GM06990 (cell line): ENCODE measurements around the gene RHOH.
"Not testable (repeated sequence)": the region's sequence is repeated elsewhere in the genome, so short reads cannot be mapped to it uniquely, and the experiment has no call there.

ENCODE experiments used
- DNase-seq: peaks from one replicate; pipeline ENCODE4 v3.0.0-alpha.2; 2011; ENCODE audit not compliant: insufficient read length; ENCODE audit errors: extremely low read depth
- H3K27me3 ChIP-seq: replicated peaks from 2 replicates; pipeline ENCODE4 v1.6.0; 2011; ENCODE audit warnings: low read length; ENCODE audit not compliant: control insufficient read depth, insufficient read depth
- H3K36me3 ChIP-seq: 2 replicates; pipeline ENCODE4 v1.5.1; 2011; ENCODE audit warnings: low read length; ENCODE audit not compliant: control insufficient read depth, insufficient read depth
- H3K4me3 ChIP-seq: replicated peaks from 2 replicates; pipeline ENCODE4 v1.5.1; 2011; ENCODE audit warnings: low read depth, mild to moderate bottlenecking, control low read depth, low read length
- CTCF ChIP-seq: IDR thresholded peaks from 2 replicates; pipeline ENCODE4 v1.5.1; 2011; ENCODE audit warnings: low read length, control low read depth, mild to moderate bottlenecking, inconsistent platforms; ENCODE audit not compliant: insufficient read depth, poor library complexity, severe bottlenecking

The RHOH gene

GRCh38 chr4:40281913-40282312, 85.1 kb downstream of the RHOH start:
- DNase-seq = no peak
- Histone ChIP-seq H3K27me3 (no peaks in the 10 kb centered on the region), H3K4me3 (no peak overlapping the region), H3K36me3 (no peaks in the 10 kb centered on the region)
- no peak for TF ChIP-seq CTCF

GRCh38 chr4:40282857-40283256, 86.0 kb downstream of the RHOH start:
- not testable (repeated sequence) for H3K36me3 ChIP-seq, H3K4me3 ChIP-seq, DNase-seq, H3K27me3 ChIP-seq

- TF ChIP-seq CTCF = no peak
- Histone ChIP-seq H3K27me3 (no peaks in the 10 kb centered on the region), H3K4me3 (no peak overlapping the region), H3K36me3 (no peaks in the 10 kb centered on the region)
- no peak for DNase-seq
Observed at GRCh38 chr4:40283413-40283812, 86.6 kb downstream of the RHOH start.

GRCh38 chr4:40283968-40284367, 87.1 kb downstream of the RHOH start:
- H3K4me3 ChIP-seq = no peak overlapping the region
- H3K27me3 ChIP-seq = no peaks in the 10 kb centered on the region
- TF ChIP-seq CTCF = no peak
- no peaks in the 10 kb centered on the region for H3K36me3 ChIP-seq
- no peak for DNase-seq

DNA sequence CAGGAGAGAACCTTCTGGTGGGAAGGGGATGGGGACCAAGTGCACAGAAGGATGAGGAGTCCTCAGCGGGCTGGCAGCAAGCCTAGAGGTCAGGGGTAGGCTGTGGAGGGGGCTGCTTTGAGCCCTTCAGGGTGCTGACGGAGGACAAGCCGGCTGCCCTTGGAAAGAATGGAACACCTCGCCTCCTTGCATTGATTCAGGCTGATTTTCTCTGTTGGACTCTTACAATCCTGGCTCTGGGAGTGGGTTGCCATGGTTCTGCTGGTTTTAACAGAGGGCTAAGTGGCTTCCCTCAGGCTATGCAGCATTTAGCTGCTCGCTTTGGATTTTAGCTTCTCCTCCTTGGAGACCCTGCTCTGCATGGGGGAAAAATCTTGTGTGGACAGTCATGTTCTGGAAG, 88.9 kb downstream of the RHOH start:
- DNase-seq = no peak
- H3K27me3 ChIP-seq = no peaks in the 10 kb centered on the region
- no peak for TF ChIP-seq CTCF
- no peaks in the 10 kb centered on the region for H3K36me3 ChIP-seq
- no peak overlapping the region for H3K4me3 ChIP-seq

- TF ChIP-seq CTCF = no peak
- H3K27me3 ChIP-seq = no peaks in the 10 kb centered on the region
- DNase-seq = no peak
- no peaks in the 10 kb centered on the region for H3K36me3 ChIP-seq
- no peak overlapping the region for H3K4me3 ChIP-seq
Observed at GRCh38 chr4:40288566-40288965, 91.7 kb downstream of the RHOH start.
